Progenitor cell of endocrine pancreas (in vitro differentiated cells): ENCODE measurements around the gene ICAM3. TPM values are rescaled to one million over a fixed set of nuclear protein-coding genes. Genes with fewer than 3 reads are reported as not detected.

Experiments used
- DNase-seq: peaks from one replicate; pipeline ENCODE4 v3.0.0; 2021; ENCODE audit warnings: low spot score; ENCODE audit not compliant: unreplicated experiment
- H3K27ac Mint-ChIP-seq: 2 replicates; pipeline ENCODE4 v1.8.0; 2021; ENCODE audit warnings: mild to moderate bottlenecking, moderate library complexity, mixed read lengths
- H3K27me3 Mint-ChIP-seq: 2 replicates; pipeline ENCODE4 v1.8.0; 2021; ENCODE audit warnings: mixed read lengths
- H3K36me3 Mint-ChIP-seq: 2 replicates; pipeline ENCODE4 v1.8.0; 2022; ENCODE audit warnings: mixed read lengths; ENCODE audit not compliant: insufficient read depth
- H3K4me1 Mint-ChIP-seq: 2 replicates; pipeline ENCODE4 v1.8.0; 2021; ENCODE audit warnings: low read depth, mixed read lengths
- H3K4me3 Mint-ChIP-seq: 2 replicates; pipeline ENCODE4 v1.8.0; 2021; ENCODE audit warnings: low read depth, mild to moderate bottlenecking, moderate library complexity, mixed read lengths
- H3K9me3 Mint-ChIP-seq: 2 replicates; pipeline ENCODE4 v1.8.0; 2021; ENCODE audit warnings: low read depth, mixed read lengths
- total RNA-seq: library from RNA; stranded (reverse); gene quantifications from 2 replicates; pipeline ENCODE4 v1.2.1, GENCODE V29; 2021
- TF ChIP-seq, protein P1 (sequence below): fragments of 200-600 bp; sonication (generic); IDR thresholded peaks from one replicate; pipeline ENCODE4 v1.5.0; 2021; ENCODE audit warnings: antibody characterized with exemption, mild to moderate bottlenecking; ENCODE audit not compliant: unreplicated experiment

Gene ICAM3
- total RNA-seq, 1 donor from 2014 or later: 5.1 TPM

- H3K4me3 Mint-ChIP-seq: no peak overlapping the region
- H3K27me3 Mint-ChIP-seq: no peaks in the 10 kb centered on the region
- TF ChIP-seq, protein P1, sequence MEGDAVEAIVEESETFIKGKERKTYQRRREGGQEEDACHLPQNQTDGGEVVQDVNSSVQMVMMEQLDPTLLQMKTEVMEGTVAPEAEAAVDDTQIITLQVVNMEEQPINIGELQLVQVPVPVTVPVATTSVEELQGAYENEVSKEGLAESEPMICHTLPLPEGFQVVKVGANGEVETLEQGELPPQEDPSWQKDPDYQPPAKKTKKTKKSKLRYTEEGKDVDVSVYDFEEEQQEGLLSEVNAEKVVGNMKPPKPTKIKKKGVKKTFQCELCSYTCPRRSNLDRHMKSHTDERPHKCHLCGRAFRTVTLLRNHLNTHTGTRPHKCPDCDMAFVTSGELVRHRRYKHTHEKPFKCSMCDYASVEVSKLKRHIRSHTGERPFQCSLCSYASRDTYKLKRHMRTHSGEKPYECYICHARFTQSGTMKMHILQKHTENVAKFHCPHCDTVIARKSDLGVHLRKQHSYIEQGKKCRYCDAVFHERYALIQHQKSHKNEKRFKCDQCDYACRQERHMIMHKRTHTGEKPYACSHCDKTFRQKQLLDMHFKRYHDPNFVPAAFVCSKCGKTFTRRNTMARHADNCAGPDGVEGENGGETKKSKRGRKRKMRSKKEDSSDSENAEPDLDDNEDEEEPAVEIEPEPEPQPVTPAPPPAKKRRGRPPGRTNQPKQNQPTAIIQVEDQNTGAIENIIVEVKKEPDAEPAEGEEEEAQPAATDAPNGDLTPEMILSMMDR: no peak
- H3K27ac Mint-ChIP-seq: no peak overlapping the region
- no peak for DNase-seq
- H3K9me3 Mint-ChIP-seq: no peaks in the 10 kb centered on the region
- no peaks in the 10 kb centered on the region for H3K36me3 Mint-ChIP-seq
- H3K4me1 Mint-ChIP-seq: peaks cover 9% of the 10 kb centered on the region
Measured at GRCh38 chr19:10328558-10329429, 10.6 kb downstream of the ICAM3 start.

DNA sequence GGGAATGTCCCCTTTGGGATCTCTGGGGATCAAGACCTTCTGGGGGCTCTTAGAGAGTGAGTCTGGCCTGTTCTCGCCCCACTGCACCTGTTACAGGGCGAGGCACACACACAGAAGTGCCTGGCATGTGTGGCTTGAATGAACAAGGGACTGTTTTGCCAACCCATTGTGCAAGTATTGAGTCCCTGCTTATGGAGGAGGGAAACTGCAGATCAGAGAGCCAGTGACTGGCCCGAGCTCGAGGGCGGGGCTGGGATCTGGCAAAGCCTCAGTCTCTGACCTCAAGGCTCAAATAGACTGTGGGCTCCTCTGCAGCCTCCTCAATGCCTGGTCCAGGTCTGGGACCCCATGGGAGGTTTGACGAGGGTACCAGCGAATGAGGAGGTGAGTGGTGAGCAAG lies 11.6 kb downstream of the ICAM3 start:
- TF ChIP-seq, protein P1: no peak
- Mint-ChIP-seq H3K4me3 (no peak overlapping the region), H3K36me3 (no peaks in the 10 kb centered on the region), H3K9me3 (no peaks in the 10 kb centered on the region), H3K27me3 (no peaks in the 10 kb centered on the region), H3K4me1 (peaks cover 7% of the 10 kb centered on the region), H3K27ac (no peak overlapping the region)
- no peak for DNase-seq

- H3K4me1 Mint-ChIP-seq: no peaks in the 10 kb centered on the region
- no peak overlapping the region for H3K4me3 Mint-ChIP-seq
- peaks cover 4% of the 10 kb centered on the region for H3K36me3 Mint-ChIP-seq
- DNase-seq: no peak
- H3K27ac Mint-ChIP-seq: peak overlapping the region; percentile 33
- TF ChIP-seq, protein P1: no peak
- no peaks in the 10 kb centered on the region for H3K9me3 Mint-ChIP-seq
- H3K27me3 Mint-ChIP-seq: no peaks in the 10 kb centered on the region
Measured at GRCh38 chr19:10325732-10326131, 13.7 kb downstream of the ICAM3 start.

GRCh38 chr19:10321874-10322835 lies 17.3 kb downstream of the ICAM3 start:
- H3K36me3 Mint-ChIP-seq: peaks cover 11% of the 10 kb centered on the region
- no peak overlapping the region for H3K4me3 Mint-ChIP-seq
- TF ChIP-seq, protein P1: no peak
- no peaks in the 10 kb centered on the region for H3K4me1 Mint-ChIP-seq
- no peaks in the 10 kb centered on the region for H3K27me3 Mint-ChIP-seq
- H3K9me3 Mint-ChIP-seq: no peaks in the 10 kb centered on the region
- DNase-seq: no peak
- no peak overlapping the region for H3K27ac Mint-ChIP-seq

DNA sequence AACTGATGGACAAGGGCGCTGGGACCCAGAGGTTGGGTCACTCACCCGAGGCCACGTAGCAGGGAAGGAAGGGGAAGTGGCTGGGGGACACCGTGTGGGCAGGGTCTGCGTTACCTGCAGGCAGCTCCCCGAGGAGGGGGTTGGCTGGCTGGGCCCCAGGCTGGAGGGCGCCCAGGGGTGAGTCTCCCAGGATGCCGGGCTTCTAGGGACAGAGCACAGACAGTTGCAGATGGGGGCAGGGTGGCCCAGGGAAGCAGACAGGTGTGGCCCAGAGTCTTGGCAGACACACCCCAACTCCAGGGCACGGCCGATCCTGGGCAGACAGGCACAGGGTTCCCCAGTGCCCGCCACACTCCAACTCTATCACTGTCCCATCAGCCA lies 18.0 kb downstream of the ICAM3 start:
- H3K27ac Mint-ChIP-seq: no peak overlapping the region

More for the DNA sequence above, 18.0 kb downstream of the ICAM3 start:
- Mint-ChIP-seq H3K27me3 (no peaks in the 10 kb centered on the region), H3K4me3 (no peak overlapping the region), H3K36me3 (peaks cover 11% of the 10 kb centered on the region), H3K9me3 (no peaks in the 10 kb centered on the region), H3K4me1 (no peaks in the 10 kb centered on the region)
- no peak for DNase-seq
- TF ChIP-seq, protein P1: no peak
